Stimulated activated CD8-positive, alpha-beta memory T cell treated with anti-CD3 and anti-CD28 coated beads, Interleukin-4, amount 100 ng/mL, for 1 hour (primary cell): ENCODE measurements around the gene CLSTN3.

ENCODE experiments used
- DNase-seq, 2 donors: peaks; one replicate each; pipeline ENCODE4 v3.0.0-alpha.2; 2020; ENCODE audit warnings: low read depth in 2 of 2, low spot score in 1 of 2

Gene CLSTN3

DNA sequence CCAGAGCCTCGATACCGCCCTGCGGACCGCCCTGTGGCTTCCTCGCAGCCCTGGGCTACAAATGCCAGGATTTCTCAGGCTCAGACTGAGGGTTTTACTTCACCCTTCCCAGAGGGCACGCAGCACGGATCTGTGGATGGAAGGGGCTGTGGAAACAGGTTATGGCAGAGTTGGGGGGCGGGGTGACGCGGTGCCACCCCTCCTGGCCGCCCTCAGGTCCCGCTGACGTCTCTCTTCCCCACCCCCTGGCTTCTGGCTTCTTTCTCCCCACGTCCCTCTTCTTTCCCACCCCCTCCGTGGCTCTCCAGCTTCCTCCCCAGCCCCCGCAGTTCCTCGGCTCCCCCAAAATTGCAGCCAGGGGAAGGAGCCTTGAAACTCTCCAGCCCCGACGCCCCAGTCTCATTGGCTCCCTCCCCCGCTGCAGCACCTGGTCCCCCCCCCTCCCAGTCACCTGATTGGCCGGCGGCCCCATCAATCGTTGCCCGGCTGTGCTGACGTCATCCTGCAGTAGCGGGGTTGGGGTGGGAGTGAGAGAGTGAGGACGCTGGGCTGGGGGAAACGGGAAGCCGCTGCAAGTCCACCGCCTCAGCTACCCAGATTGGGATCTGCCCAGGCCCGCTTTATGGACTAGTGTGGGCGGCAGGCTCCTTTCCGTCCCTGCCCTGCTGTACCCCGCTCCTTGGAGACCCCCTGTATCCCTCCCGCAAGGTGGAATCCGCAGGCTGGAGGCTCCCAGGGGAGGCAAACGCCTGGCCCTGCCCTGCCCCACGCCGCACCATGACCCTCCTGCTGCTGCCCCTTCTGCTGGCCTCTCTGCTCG, at the start of gene CLSTN3:
Gene CLSTN3, plus strand, starts transcription at position 500 of the 820 bp plus-strand sequence. Its CDS starts 278 bp downstream, at position 778.
- DNase-seq: peak; percentile 71 to 74

DNA sequence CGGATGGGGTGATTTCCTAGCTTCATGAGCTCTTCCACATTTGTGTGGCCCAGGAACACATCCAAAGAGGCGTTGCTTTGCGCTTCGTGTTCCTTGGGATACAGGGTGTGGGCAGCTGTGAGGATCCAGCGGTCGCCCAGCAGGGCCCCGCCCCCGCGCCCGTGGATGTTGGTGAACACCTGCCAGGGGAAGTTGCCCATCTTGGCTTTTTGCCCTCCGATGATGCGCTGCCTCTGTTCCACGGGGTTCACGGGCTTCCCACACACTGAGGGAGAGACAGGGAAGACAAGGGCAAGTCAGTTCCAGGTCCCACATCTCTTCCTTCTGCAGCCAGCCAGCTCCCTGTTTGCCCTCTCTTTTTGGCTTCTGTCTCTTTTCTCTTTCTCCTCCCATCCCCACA, 49.1 kb upstream of the CLSTN3 start:
- DNase-seq: no peak

DNA sequence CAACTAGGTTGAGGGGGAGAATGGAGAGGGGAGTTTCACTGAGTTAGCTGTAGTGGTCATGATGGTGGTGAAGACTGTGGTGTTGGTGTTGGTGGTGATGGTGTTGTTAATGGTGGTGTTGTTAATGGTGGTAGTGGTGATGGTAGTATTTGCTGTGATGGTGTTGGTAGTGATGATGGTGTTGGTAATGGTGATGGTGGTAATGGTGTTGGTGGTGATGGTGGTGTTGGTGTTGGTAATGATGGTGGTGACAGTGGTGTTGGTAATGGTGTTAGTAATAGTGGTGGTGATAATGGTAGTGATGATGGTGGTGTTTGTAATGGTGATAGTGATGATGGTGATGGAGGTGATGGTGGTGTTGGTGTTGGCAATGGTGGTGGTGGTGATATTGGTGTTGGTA, 47.0 kb upstream of the CLSTN3 start:
- DNase-seq: no peak

GRCh38 chr12:7089196-7089871, 40.8 kb upstream of the CLSTN3 start:
- no peak for DNase-seq

GRCh38 chr12:7090222-7090998, 39.8 kb upstream of the CLSTN3 start:
- no peak for DNase-seq

GRCh38 chr12:7091171-7091570, 39.0 kb upstream of the CLSTN3 start:
- DNase-seq: no peak

DNA sequence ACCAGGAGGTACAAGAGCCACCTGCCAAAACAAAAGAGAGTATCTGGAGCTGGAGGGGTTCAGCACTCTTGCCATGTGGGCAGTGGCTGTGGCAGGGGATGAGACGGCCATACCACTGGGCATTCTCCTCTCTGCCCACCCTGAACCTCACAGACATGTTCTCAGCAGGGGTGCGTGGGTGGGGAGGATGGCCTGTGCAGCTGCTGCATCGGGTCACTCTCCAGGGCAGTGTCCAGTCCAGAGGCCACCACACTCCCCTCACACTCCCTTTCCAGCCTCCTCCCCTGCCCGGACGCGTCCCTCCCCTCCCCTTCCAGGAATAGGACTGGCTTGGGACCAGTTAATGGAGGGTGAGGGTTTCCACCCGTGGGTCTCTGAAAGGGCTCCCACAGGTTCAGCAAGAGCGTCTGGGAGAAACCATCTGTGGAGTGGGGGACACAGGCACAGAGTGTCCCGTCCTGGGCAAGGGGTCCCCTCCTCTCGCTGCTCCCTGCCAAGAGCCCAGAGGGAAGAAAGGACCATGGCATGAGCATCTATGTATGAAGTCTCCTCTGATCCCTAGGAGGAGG, 38.4 kb upstream of the CLSTN3 start:
- no peak for DNase-seq

DNA sequence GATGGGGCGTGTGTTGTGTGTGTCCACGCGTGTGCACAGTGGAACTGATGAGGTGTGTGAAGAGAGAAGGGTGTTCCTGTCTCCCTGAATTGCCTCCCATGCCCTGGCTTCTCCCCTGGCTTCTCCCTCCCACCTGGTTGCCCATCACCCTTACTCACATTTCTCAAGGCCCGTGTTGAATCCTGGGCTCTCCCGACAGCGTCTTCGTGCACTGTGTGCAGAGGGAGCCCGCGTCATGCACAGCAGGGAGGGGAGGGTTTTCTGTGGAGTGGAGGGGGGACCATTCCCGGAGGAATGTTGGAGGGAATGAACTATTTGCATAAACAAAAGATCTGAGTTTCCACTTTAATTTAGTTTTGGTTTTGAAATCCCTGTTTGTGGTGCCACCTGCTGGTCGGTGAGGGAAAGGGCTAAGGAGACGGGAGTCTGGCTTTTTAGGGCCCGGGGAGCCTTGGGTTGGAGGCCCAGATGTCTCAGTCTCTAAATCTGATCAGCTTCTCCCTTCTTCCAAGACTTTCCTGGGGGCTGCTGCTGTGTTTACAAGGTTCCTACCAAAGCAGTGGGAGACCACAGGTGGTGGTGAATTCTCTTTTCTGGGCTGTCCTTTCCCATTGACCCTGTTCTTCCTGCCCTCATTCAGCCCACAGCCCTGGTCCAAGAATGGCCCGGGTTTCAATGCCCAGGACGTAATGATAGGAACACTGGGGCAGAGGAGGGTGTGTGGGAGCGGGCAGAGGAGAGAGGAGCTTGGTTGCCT, 37.8 kb upstream of the CLSTN3 start, which contains the start of gene C1R:
Gene C1R, minus strand, starts transcription at position 217 of the 757 bp plus-strand sequence. Its CDS starts 57 bp downstream, at position 160.
- peak; percentile 23 to 39 for DNase-seq

- no peak for DNase-seq
Measured at GRCh38 chr12:7092986-7093460, 37.1 kb upstream of the CLSTN3 start.

DNA sequence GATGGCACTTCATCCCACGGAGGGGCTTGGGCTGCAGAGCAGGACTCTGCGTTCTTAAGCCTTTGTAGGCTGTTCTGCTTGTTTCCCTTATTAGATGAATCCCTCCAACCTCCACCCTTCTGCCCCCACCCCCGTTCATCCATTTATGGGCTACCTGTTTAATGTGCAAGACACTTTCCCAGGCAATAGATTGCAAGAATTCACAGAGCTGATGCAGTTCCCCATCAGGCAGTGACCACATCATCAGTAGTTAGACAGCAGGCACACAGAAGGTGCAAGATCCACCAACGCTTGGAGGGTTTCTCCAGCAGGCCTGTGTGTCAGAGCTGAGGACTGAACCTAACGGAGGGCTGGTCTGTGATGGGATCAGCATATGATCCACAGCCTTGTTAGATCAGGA, 36.7 kb upstream of the CLSTN3 start:
- DNase-seq: no peak

DNA sequence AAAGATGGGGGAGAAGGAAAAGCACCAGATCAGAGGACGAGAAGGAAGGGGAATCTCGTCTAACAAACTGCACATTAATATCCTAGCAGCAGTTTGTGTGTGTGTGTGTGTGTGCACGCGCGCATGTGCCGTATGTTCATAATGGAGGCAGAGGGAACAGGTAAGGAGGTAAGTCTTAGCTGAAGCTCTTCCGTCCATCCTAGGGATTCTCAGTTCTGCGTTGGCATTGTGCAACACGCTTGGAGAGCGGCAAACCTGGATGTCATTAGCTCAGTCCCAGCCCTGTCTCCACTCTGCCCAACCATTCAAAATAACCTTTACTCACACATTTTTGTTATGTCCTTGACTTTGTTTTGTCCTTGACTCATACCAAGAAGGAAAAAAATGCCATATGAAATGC, 36.3 kb upstream of the CLSTN3 start:
- DNase-seq: no peak

DNA sequence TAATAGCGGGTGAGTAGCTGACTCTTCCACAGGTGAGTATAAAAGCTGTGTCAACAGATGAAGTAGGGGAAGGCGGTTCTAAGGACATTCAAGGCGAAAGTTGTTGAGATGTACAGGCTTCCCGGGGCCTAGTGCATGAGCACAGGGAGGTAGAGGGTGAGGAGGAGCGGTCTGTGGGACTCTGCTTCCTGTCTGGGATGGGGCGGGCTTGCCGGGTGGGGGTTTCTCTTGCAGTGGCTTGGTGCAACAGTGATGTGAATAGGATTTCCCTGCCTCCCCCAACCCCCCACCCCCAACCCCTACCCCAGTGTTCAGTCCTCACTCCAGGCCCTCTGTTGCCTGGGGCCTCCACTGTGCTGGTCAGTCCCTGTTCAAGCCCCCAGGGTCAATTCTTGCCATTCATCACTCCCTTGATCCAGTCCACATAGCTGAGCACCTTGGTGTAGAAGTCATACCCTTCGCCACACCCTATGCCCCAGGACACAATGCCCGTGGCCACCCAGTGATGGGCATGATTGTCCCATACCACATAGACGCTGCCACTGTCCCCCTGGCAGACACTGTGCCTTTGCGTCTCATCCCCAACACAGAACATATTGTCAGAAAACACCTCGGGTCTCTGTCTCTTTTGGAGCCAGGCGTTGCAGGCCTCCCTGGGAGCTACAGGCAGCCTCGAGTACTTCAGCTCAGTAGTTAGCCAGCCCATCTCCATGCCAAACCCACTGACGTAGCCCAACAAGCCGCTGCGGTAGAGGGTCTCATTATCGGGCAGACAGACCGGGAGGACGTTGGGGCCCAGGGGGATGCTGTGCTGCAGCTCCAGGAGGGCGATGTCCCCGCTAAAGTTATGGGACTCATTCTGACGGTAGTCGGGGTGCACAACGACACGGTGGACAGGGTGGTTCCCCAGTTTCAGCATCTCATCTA, 33.9 kb upstream of the CLSTN3 start:
- no peak for DNase-seq

GRCh38 chr12:7096979-7097378, 33.2 kb upstream of the CLSTN3 start:
- DNase-seq: no peak

GRCh38 chr12:7099290-7099996, 30.7 kb upstream of the CLSTN3 start:
- no peak for DNase-seq

DNA sequence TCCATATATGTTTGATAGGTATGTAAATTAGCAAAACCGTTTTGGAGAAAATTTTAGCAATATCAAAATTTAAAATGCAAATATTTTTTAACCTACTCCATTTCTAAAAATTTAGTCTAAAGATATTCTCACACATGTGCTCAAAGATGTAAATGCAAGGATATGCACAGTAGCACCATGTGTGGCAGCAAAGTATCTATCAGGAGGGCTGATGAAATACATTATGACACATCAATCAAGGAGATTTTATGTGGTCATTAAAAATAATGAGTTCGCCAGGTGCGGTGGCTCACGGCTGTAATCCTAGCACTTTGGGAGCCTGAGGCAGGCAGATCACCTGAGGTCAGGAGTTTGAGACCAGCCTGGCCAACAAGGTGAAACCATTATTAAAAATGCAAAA, 29.9 kb upstream of the CLSTN3 start:
- no peak for DNase-seq

GRCh38 chr12:7101047-7101693, 29.0 kb upstream of the CLSTN3 start:
- DNase-seq: no peak

DNA sequence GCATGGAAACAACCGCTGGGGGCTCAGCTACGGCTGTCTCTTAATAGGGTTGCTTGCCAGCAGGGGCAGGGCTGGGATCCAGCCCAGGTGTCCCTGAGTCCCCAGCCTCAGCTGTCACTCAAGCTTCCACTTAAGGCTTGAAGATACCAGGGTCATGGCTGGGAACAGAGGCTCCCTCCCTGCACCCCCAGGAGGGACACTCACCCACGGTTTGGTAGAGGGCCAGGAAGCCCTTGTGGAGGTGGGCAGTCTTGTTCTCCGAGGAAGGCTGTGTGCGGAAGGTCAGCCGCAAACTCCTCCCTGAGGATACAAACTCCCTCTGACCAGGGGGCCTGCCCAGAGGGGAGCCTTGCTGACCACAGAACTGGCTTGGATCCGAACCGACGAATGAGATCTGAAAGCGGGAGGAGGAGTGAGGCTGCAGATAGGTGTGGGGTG, 28.5 kb upstream of the CLSTN3 start:
- DNase-seq: no peak

GRCh38 chr12:7102582-7102981, 27.6 kb upstream of the CLSTN3 start:
- no peak for DNase-seq
